Esophagus muscularis mucosa (tissue), 3 donors: Measurements from ENCODE around the gene SERPINB6.

Experiments used
- CTCF ChIP-seq, 3 experiments: fragments of 200-600 bp in 2 of 3; fragments of 450-650 bp in 1 of 3; sonication (generic) in 2 of 3; IDR thresholded peaks; one replicate each; pipeline ENCODE4 v1.5.1; 2017 to 2019; ENCODE audit warnings: antibody characterized with exemption in 3 of 3, mild to moderate bottlenecking in 2 of 3, moderate library complexity in 1 of 3
- POLR2A ChIP-seq: fragments of 450-650 bp; IDR thresholded peaks from one replicate; pipeline ENCODE4 v1.6.1; 2017; ENCODE audit warnings: antibody characterized with exemption, moderate library complexity, mild to moderate bottlenecking, low read depth
- POLR2AphosphoS5 ChIP-seq, 2 donors: sonication (generic); formaldehyde crosslinking; IDR thresholded peaks; one replicate each; pipeline ENCODE4 v1.6.1; 2017; ENCODE audit warnings: antibody characterized with exemption in 2 of 2

- TF ChIP-seq CTCF (IDR thresholded peaks at IDR 0.05) (no peak), POLR2A (no peak), POLR2AphosphoS5 (IDR thresholded peaks at IDR 0.05) (no peak)
These were observed 26.3 kb downstream of the SERPINB6 start for GRCh38 chr6:2945153-2945452.
